Lower lobe of right lung (tissue), 2 donors: ENCODE data around the gene COL23A1. TPM values are rescaled to one million over a fixed set of nuclear protein-coding genes. Genes with fewer than 3 reads are reported as not detected.

Experiments used
- ATAC-seq, 2 donors: fragments of 200-7000 bp; cut with Tn5 transposase; one replicate each; pipeline ENCODE4 v1.9.1; 2020 to 2022; ENCODE audit warnings: mild to moderate bottlenecking in 2 of 2, moderate library complexity in 2 of 2
- DNase-seq: peaks from one replicate; pipeline ENCODE4 v3.0.0-alpha.2; 2020
- H3K27ac ChIP-seq: fragments of 200-600 bp; one replicate; pipeline ENCODE4 v1.8.0; 2022
- H3K27me3 ChIP-seq: fragments of 200-600 bp; one replicate; pipeline ENCODE4 v1.8.0; 2022; ENCODE audit warnings: low read depth
- H3K36me3 ChIP-seq: fragments of 200-600 bp; one replicate; pipeline ENCODE4 v1.8.0; 2022; ENCODE audit warnings: mild to moderate bottlenecking
- H3K4me1 ChIP-seq: fragments of 200-600 bp; one replicate; pipeline ENCODE4 v1.8.0; 2022
- H3K4me3 ChIP-seq: fragments of 200-600 bp; one replicate; pipeline ENCODE4 v1.8.0; 2022; ENCODE audit warnings: mild to moderate bottlenecking
- H3K9me3 ChIP-seq: fragments of 200-600 bp; one replicate; pipeline ENCODE4 v1.8.0; 2022
- CTCF ChIP-seq: fragments of 200-600 bp; IDR thresholded peaks from one replicate; pipeline ENCODE4 v1.8.0; 2022; ENCODE audit warnings: antibody characterized with exemption, mild to moderate bottlenecking
- intact Hi-C: fragments of 100-400 bp; cut with DNase I; formaldehyde crosslinking; loops from one replicate; pipeline ENCODE4 v1.11.0; 2022
- total RNA-seq: library from RNA; stranded (reverse); fragmentation: NEBNext Ultra II Directional; extraction: Animal tissue kit (Norgen Biotek cat#: 25700); gene quantifications from one replicate; pipeline ENCODE4 v1.2.1, GENCODE V29; 2021
- donor health status: DM: no; HTN: yes; CAD: no; lungs with severe emphysema.

The COL23A1 gene
- total RNA-seq, 1 donor from 2014 or later: 1.2 TPM

GRCh38 chr5:178323541-178323865 is 266.7 kb downstream of the COL23A1 start:
- Histone ChIP-seq H3K36me3 (no peaks in the 10 kb centered on the region), H3K4me1 (peaks cover 17% of the 10 kb centered on the region), H3K27me3 (no peaks in the 10 kb centered on the region), H3K9me3 (no peaks in the 10 kb centered on the region), H3K27ac (no peak overlapping the region), H3K4me3 (no peak overlapping the region)
- intact Hi-C loops: no loop called here
- DNase-seq (no peak), ATAC-seq (no peak)
- TF ChIP-seq CTCF: no peak

- peaks cover 17% of the 10 kb centered on the region for H3K4me1 ChIP-seq
- H3K4me3 ChIP-seq: no peak overlapping the region
- DNase-seq: no peak
- intact Hi-C loops: no loop called here
- no peaks in the 10 kb centered on the region for H3K27me3 ChIP-seq
- H3K36me3 ChIP-seq: no peaks in the 10 kb centered on the region
- no peak overlapping the region for H3K27ac ChIP-seq
- ATAC-seq: no peak
- H3K9me3 ChIP-seq: no peaks in the 10 kb centered on the region
- TF ChIP-seq CTCF: no peak
Observed at GRCh38 chr5:178322736-178323540, 267.3 kb downstream of the COL23A1 start.

- Histone ChIP-seq H3K4me3 (no peak overlapping the region), H3K36me3 (no peaks in the 10 kb centered on the region), H3K9me3 (no peaks in the 10 kb centered on the region), H3K27ac (peak overlapping the region; percentile 46), H3K4me1 (peaks cover 17% of the 10 kb centered on the region), H3K27me3 (no peaks in the 10 kb centered on the region)
- TF ChIP-seq CTCF: no peak
- ATAC-seq: peak; percentile 19 to 26
- DNase-seq: peak; percentile 44
- intact Hi-C loops: no loop called here
Observed at GRCh38 chr5:178320281-178320855, 269.8 kb downstream of the COL23A1 start.

GRCh38 chr5:178319541-178320041 is 270.6 kb downstream of the COL23A1 start:
- no peaks in the 10 kb centered on the region for H3K9me3 ChIP-seq
- no peak for ATAC-seq
- peaks cover 17% of the 10 kb centered on the region for H3K4me1 ChIP-seq
- H3K27ac ChIP-seq: no peak overlapping the region
- no peaks in the 10 kb centered on the region for H3K36me3 ChIP-seq
- no peak overlapping the region for H3K4me3 ChIP-seq
- DNase-seq: peak; percentile 47
- intact Hi-C loops: no loop called here
- H3K27me3 ChIP-seq: no peaks in the 10 kb centered on the region
- no peak for TF ChIP-seq CTCF

GRCh38 chr5:178318893-178319292 is 271.3 kb downstream of the COL23A1 start:
- no peak for TF ChIP-seq CTCF
- intact Hi-C loops: no loop called here
- Histone ChIP-seq H3K36me3 (no peaks in the 10 kb centered on the region), H3K4me1 (peaks cover 15% of the 10 kb centered on the region), H3K27me3 (no peaks in the 10 kb centered on the region), H3K4me3 (no peak overlapping the region), H3K27ac (no peak overlapping the region), H3K9me3 (no peaks in the 10 kb centered on the region)
- ATAC-seq: no peak
- peak; percentile 10 for DNase-seq
